Fibroblast of lung (primary cell): Measurements from ENCODE around the gene ATP6V0D1. TPM values are rescaled to one million over a fixed set of nuclear protein-coding genes. Genes with fewer than 3 reads are reported as not detected.
"Not testable (repeated sequence)": the region's sequence is repeated elsewhere in the genome, so short reads cannot be mapped to it uniquely, and the experiment has no call there.

Source experiments
- DNase-seq, 2 donors: peaks; one replicate each; pipeline versions ENCODE4 v3.0.0 to v3.0.0-alpha.2; 2010; ENCODE audit warnings: low read depth in 2 of 2
- H2AFZ ChIP-seq: 2 replicates; pipeline ENCODE4 v1.5.1; 2012; ENCODE audit warnings: low read length, control low read depth, inconsistent platforms
- H3K27ac ChIP-seq: 2 replicates; pipeline ENCODE4 v1.5.1; 2011; ENCODE audit warnings: low read length, control low read depth; ENCODE audit not compliant: insufficient read depth
- H3K27me3 ChIP-seq: 2 replicates; pipeline ENCODE4 v1.5.1; 2011; ENCODE audit warnings: mild to moderate bottlenecking, low read length; ENCODE audit not compliant: control insufficient read depth, insufficient read depth
- H3K36me3 ChIP-seq: 2 replicates; pipeline ENCODE4 v1.5.1; 2011; ENCODE audit warnings: low read length; ENCODE audit not compliant: control insufficient read depth, insufficient read depth
- H3K4me1 ChIP-seq: 2 replicates; pipeline ENCODE4 v1.5.1; 2011; ENCODE audit warnings: low read length; ENCODE audit not compliant: control insufficient read depth, insufficient read depth; ENCODE audit errors: extremely low read depth
- H3K4me2 ChIP-seq: 2 replicates; pipeline ENCODE4 v1.5.1; 2011; ENCODE audit warnings: low read length, control low read depth; ENCODE audit not compliant: insufficient read depth; ENCODE audit errors: extremely low read depth
- H3K4me3 ChIP-seq, 4 experiments: fragments of 200-600 bp in 1 of 4; sonication (generic) in 1 of 4; replicated peaks in 1 of 4; 2 replicates each; pipeline ENCODE4 v1.5.1; 2011 to 2016; ENCODE audit warnings: low read length in 4 of 4, low read depth in 3 of 4, mild to moderate bottlenecking in 3 of 4, control low read depth in 2 of 4, inconsistent platforms in 1 of 4, mixed read lengths in 1 of 4; ENCODE audit not compliant: insufficient read depth in 1 of 4; ENCODE audit errors: control extremely low read depth in 1 of 4
- H3K79me2 ChIP-seq: 2 replicates; pipeline ENCODE4 v1.5.1; 2012; ENCODE audit warnings: mild to moderate bottlenecking, low read length, inconsistent platforms; ENCODE audit not compliant: control insufficient read depth, insufficient read depth
- H3K9ac ChIP-seq: 2 replicates; pipeline ENCODE4 v1.5.1; 2011; ENCODE audit warnings: mild to moderate bottlenecking, low read length, control low read depth; ENCODE audit not compliant: insufficient read depth
- H3K9me3 ChIP-seq: 2 replicates; pipeline ENCODE4 v1.5.1; 2012; ENCODE audit warnings: low read depth, low read length; ENCODE audit not compliant: control insufficient read depth, insufficient read depth
- H4K20me1 ChIP-seq: 2 replicates; pipeline ENCODE4 v1.5.1; 2011; ENCODE audit warnings: low read length; ENCODE audit not compliant: control insufficient read depth, insufficient read depth; ENCODE audit errors: extremely low read depth
- CTCF ChIP-seq, 2 donors: IDR thresholded peaks in 1 of 2; conservative IDR thresholded peaks in 1 of 2; 1 replicate in 1 of 2; 2 replicates in 1 of 2; pipeline ENCODE4 v1.5.1; 2011 to 2012; ENCODE audit warnings: low read length in 2 of 2, control low read depth in 1 of 2, inconsistent platforms in 1 of 2, low read depth in 1 of 2, mild to moderate bottlenecking in 1 of 2
- EZH2 ChIP-seq: IDR thresholded peaks from 2 replicates; pipeline ENCODE4 v1.5.1; 2012; ENCODE audit warnings: low read length, control low read depth, mild to moderate bottlenecking; ENCODE audit errors: missing control alignments
- polyA plus RNA-seq, 2 donors: library from polyadenylated mRNA; depleted of rRNA in 1 of 2; stranded (reverse) in 1 of 2; unstranded in 1 of 2; fragments of >200 nt; gene quantifications; 2 replicates each; pipeline ENCODE4 v1.2.1, GENCODE V29; 2011 to 2012; ENCODE audit warnings: missing spikeins in 1 of 2
- total RNA-seq: library from RNA; depleted of rRNA; stranded (reverse); fragments of >200 nt; gene quantifications from 2 replicates; pipeline ENCODE4 v1.2.1, GENCODE V29; 2014

Gene ATP6V0D1
- total and polyA plus RNA-seq, 2 donors (not counting 1 experiment from before 2014, with no cell fraction given) = 91.2 to 183 TPM

GRCh38 chr16:67417333-67418061, 63.5 kb downstream of the ATP6V0D1 start:
- Histone ChIP-seq H3K4me1 (peaks cover 2% of the 10 kb centered on the region), H2AFZ (no peak overlapping the region), H4K20me1 (no peaks in the 10 kb centered on the region), H3K36me3 (no peaks in the 10 kb centered on the region), H3K9me3 (no peaks in the 10 kb centered on the region), H3K9ac (no peak overlapping the region), H3K4me2 (no peak overlapping the region), H3K4me3 (no peak overlapping the region), H3K27ac (no peak overlapping the region), H3K79me2 (no peaks in the 10 kb centered on the region), H3K27me3 (no peaks in the 10 kb centered on the region)
- no peak for DNase-seq
- TF ChIP-seq CTCF (conservative IDR thresholded peaks at IDR 0.05 in 1 of 2, IDR thresholded peaks at IDR 0.05 in 1 of 2; ENCODE audit: low read depth in 1 of 2, low read length in 2 of 2) (no peak), EZH2 (no peak)

GRCh38 chr16:67415872-67416793, 64.8 kb downstream of the ATP6V0D1 start, which contains the start of gene ZDHHC1:
ZDHHC1 (minus strand) TSS chr16:67416477; CDS start chr16:67407775, 8,702 bp downstream.
- DNase-seq = peak; percentile 65 to 74
- H3K36me3 ChIP-seq = no peaks in the 10 kb centered on the region
- peaks cover 2% of the 10 kb centered on the region for H3K4me1 ChIP-seq
- no peaks in the 10 kb centered on the region for H4K20me1 ChIP-seq
- no peaks in the 10 kb centered on the region for H3K9me3 ChIP-seq
- H3K4me3 ChIP-seq = peak within 1 kb of the TSS; percentile 66 to 91 (median 72)
- peak within 1 kb of the TSS; percentile 88 for H3K27ac ChIP-seq
- H3K4me2 ChIP-seq = peak within 1 kb of the TSS; percentile 91
- H3K9ac ChIP-seq = peak within 1 kb of the TSS; percentile 91
- H3K27me3 ChIP-seq = no peaks in the 10 kb centered on the region
- H2AFZ ChIP-seq = peak within 1 kb of the TSS; percentile 95
- no peaks in the 10 kb centered on the region for H3K79me2 ChIP-seq
- TF ChIP-seq EZH2 = no peak
- TF ChIP-seq CTCF (conservative IDR thresholded peaks at IDR 0.05 in 1 of 2, IDR thresholded peaks at IDR 0.05 in 1 of 2; ENCODE audit: low read depth in 1 of 2, low read length in 2 of 2) = no peak

- H4K20me1 ChIP-seq, H3K36me3 ChIP-seq, H3K4me1 ChIP-seq, DNase-seq, H3K9me3 ChIP-seq, H3K79me2 ChIP-seq, H3K27me3 ChIP-seq, H3K9ac ChIP-seq, H2AFZ ChIP-seq: not testable (repeated sequence)
- peak overlapping the region; percentile 66 to 91 (median 72) for H3K4me3 ChIP-seq
- peak overlapping the region; percentile 88 for H3K27ac ChIP-seq
- peak overlapping the region; percentile 91 for H3K4me2 ChIP-seq
Measured at GRCh38 chr16:67415421-67415820, 65.5 kb downstream of the ATP6V0D1 start.
